GM21786 (cell line): Measurements from ENCODE around the gene BDH1.
"Not testable (repeated sequence)": the region's sequence is repeated elsewhere in the genome, so short reads cannot be mapped to it uniquely, and the experiment has no call there.

Experiments used
- ATAC-seq: cut with Tn5 transposase; IDR thresholded peaks from one replicate; pipeline ENCODE4 v1.9.1; 2021; ENCODE audit not compliant: unreplicated experiment

The BDH1 gene

DNA sequence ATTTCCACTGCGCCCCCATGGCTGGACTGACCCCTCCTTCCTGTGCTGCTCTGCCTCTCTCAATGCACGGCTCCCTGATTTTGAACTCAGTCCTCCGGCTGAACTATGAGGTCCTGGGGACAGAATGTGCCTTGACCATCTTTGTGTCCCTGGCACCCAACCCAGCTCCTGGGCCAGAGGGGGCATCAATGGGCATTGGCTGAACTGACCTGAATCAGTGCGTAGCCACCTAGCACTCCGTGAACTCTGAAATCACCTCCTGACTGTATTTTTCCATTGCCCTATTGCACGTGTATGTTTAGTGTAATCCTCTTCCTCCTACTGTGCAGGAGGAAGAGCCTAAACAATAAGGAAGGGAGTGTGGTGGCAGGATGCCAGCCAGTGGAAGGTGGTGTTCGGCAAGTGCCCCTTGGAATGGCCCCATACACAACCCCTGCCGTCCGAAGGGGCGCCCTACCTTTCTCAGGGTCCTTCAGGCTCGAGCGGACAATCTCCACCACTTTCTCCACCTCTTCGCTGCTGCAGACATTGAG is 33.5 kb downstream of the BDH1 start:
- no peak for ATAC-seq

DNA sequence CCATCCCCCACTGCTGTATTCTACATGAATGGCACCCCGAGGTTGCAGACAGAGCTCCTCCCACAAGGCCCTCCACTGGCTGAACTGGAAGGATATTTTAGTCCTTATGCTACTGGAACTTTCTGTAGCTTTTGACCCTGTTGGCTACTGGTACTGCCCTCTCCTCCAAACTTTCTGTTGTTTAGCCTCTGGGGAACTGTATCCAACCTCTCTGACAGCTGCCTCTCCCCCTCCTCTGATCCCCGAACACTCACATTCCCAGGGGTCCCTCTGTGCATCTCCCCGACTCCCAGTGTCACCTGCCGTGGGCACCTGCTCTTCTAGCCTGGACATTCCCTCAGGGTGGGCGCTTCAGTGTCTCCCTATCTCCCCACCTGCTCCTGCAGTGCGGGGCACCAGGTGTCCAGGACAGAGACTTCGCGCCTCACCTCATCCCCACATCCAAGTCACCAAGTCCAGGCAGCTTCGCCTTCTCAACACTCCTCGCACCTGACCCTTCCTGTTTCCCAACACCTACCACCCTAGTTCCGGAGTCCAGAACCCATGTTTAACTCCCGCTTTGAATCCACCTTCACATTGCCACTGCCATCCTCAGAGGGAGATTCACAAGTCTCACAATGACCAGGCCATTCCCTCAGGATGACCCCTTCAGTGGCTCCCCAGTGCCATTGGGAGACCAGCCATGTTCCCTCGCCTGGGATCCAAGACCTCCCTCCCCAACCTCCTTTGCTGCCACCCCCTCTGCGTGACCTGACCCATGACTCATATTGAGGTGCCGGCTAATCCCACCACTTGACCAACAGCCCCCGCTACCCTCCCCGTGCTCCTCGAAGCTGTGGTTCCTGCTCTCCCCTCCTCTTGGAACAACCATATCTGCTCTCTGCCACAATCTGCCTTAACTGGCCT is 34.2 kb downstream of the BDH1 start:
- no peak for ATAC-seq

DNA sequence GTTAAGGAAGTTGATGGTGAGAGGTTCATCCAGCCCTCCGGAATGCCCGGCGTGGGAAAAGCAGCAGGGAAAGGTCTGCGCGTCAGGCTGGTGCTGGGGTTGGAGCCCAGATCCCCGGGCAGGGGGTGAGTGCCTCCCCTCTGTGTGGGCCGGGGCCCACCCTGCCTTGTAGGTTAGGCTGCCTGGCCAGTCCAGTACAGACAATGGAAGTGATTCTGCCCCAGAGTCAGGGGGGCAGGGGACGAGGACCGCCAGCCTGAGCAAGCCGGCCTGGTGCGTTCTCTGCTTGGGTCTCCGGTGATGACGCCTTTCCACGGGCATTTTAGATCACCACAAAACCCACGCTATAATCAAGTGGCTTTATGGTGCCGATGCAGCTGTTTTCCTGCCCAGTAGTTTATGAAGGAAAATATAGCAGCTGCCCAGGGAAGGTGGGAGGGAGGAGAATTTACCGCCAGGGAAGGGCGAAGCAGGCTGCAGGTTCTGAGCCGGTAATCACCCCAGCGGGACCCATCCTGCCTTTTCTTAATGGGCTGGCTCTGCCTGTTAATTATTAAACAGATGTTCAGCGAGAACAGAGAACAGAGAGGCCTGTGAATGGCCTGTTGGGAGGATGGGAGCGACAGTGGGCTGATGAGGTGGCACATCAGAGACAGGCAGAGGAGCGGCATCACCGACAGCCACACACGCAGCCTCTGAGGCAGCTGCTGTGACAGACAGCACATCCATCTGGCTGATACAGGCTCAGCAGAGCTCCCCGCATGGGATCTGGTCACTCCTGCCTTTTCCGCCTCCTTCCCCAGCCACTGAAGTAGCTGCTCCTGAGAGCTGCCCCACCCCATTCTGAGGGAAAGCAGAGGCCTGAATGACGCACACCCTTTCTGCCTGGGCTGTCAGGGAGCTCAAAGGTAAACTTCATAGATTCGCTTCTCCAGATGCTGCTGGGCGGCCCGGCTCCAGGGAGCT is 35.2 kb downstream of the BDH1 start:
- no peak for ATAC-seq

- no peak for ATAC-seq
Measured at GRCh38 chr3:197519801-197520211, 36.0 kb downstream of the BDH1 start.

- ATAC-seq, result no peak
Measured at GRCh38 chr3:197518881-197519421, 36.8 kb downstream of the BDH1 start.

- ATAC-seq, result not testable (repeated sequence)
Measured at GRCh38 chr3:197517922-197518683, 37.7 kb downstream of the BDH1 start.

DNA sequence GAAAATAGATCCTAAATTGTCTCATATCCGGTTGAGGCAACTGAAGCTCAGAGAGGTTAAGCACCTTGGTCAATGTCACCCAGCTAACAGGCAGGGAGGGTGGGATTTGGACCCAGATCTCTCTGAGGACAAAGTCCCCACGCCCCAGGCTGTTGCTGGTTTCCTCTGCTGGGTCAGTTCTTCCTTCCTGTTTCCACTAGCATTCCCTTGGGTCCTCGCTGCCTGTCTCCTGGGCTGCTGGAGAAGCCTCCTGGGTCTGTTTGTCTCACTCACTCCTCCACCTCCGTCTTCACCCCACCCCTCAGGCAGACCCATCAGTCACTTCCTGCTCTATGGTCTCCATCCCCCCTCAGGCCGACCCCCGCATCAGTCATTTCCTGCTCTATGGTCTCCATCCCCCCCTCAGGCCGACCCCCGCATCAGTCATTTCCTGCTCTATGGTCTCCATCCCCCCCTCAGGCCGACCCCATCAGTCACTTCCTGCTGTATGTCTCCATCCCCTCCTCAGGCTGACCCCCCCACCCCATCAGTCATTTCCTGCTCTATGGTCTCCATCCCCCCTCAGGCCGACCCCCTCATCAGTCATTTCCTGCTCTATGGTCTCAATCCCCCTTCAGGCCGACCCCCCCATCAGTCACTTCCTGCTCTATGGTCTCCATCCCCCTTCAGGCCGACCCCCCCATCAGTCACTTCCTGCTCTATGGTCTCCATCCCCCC is 38.7 kb downstream of the BDH1 start:
- ATAC-seq, result not testable (repeated sequence)

- no peak for ATAC-seq
Measured at GRCh38 chr3:197516517-197516889, 39.3 kb downstream of the BDH1 start.

- no peak for ATAC-seq
Measured at GRCh38 chr3:197514786-197515355, 40.9 kb downstream of the BDH1 start.

GRCh38 chr3:197513953-197514785 is 41.6 kb downstream of the BDH1 start:
- no peak for ATAC-seq

DNA sequence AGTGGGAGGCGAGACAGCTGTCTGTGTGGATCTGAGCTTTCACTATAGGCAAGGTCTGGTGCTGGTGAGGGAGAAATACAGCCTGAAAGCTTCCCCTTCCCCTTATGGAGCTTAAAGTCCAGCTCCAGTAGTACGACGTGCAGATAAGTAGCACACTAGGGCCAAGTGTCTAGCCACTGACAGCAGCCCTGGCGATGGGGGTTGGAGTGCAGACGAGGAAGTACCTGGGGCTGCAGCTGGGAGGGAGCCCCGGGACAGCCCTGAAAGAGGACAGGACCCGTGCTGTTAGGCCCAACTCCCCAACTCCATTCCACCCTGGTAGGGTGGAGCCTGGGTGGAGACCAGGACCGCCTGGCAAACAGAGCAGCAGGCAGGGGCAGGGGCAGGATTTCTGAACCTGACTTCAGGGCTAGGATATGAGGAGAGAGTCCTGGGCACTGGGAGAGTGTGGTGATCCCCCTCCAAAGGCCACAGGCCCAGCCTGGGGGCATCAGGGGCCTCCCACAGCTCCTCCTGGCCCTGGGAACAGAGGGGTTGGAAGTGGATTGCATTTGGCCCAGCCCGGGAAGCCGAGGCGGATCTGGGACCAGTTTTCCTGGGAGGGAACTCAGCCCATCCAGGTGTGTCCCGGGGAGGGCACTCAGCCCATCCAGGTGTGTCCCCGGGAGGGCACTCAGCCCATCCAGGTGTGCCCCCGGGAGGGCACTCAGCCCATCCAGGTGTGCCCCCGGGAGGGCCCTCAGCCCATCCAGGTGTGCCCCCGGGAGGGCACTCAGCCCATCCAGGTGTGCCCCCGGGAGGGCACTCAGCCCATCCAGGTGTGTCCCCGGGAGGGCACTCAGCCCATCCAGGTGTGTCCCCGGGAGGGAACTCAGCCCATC is 42.8 kb downstream of the BDH1 start:
- ATAC-seq, result no peak

- no peak for ATAC-seq
Measured at GRCh38 chr3:197511853-197512635, 43.7 kb downstream of the BDH1 start.

DNA sequence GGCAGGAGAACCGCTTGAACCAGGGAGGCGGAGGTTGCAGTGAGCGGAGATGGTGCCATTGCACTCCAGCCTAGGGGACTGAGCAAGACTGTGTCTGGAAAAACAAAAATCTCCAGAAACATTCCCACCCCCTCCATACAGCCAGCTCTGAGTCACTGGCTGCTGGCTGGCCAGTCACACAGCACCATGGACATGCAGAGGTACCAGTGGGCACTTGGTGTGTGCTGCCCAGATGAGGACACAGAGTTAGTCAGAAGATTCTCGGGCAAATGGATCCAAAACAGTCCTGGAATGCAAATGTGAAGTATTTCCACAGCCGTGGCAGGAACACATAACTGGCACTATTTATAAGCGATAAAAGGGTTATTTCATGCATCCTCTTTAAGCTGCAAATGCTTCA is 44.6 kb downstream of the BDH1 start:
- ATAC-seq, result no peak

GRCh38 chr3:197510642-197511018 is 45.1 kb downstream of the BDH1 start:
- no peak for ATAC-seq

DNA sequence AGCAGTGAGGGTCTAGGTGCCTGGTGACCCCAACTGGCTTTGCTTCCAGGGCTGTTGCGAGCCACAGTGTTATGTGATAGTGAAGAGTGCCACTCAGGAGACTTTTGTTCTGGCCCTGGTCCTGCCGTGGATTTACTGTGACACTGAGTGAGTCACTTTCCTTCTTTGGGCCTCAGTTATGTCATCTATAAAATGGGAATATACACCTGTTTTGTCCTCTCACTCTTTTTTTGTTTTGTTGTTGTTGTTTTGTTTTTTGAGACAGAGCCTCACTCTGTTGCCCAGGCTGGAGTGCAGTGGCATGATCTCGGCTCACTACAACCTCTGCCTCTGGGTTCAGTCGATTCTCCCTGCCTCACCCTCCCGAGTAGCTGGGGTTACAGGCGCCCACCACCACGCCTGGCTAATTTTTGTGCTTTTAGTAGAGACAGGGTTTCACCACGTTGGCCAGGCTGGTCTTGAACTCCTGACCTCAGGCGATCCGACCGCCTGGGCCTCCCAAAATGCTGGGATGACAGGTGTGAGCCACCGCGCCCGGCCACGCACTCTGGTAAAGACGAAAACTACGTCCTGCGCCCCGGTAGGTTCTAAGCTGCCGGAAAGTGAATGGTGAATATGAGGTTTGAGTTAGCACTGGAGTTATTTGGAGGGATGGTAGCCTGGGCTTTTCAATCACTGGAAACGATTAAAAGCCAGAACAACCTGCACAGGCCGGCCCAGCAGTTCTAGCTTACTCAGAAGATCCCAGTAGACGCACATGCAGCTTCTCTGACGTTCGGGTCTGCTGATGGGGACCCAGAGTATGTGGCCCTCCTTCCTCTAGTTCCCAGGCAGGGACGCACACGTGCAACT is 46.6 kb downstream of the BDH1 start:
- no peak for ATAC-seq

DNA sequence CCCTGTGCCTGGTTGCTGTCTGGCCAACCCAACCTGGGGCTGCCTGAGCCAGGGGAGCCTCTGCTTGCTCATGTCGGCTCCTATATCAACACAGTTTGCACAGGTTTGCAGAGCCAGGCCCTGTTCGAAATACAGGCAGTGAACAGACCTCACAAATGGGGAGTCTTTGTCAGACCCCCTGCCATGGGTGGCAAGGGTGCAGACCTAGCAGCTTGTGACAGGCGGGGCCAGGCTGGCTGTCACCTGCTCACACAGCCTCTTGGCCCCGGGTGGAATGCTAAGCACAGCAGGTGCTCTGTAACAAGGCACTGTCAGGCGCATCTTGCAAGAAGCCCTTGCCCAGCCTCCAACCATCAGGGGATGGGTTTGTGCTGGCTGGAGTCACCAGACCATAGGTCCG is 47.3 kb downstream of the BDH1 start:
- ATAC-seq, result no peak
